ENCODE results near the gene FXYD5.

FXYD5 gene

GRCh38 chr19:35207391-35207871 lies 52.9 kb downstream of the FXYD5 start:
- no peak overlapping the region for H3K27ac ChIP-seq
- TF ChIP-seq ZFX (IDR thresholded peaks at IDR 0.05; ENCODE audit: borderline replicate concordance), result no peak
- TF ChIP-seq, protein P1, sequence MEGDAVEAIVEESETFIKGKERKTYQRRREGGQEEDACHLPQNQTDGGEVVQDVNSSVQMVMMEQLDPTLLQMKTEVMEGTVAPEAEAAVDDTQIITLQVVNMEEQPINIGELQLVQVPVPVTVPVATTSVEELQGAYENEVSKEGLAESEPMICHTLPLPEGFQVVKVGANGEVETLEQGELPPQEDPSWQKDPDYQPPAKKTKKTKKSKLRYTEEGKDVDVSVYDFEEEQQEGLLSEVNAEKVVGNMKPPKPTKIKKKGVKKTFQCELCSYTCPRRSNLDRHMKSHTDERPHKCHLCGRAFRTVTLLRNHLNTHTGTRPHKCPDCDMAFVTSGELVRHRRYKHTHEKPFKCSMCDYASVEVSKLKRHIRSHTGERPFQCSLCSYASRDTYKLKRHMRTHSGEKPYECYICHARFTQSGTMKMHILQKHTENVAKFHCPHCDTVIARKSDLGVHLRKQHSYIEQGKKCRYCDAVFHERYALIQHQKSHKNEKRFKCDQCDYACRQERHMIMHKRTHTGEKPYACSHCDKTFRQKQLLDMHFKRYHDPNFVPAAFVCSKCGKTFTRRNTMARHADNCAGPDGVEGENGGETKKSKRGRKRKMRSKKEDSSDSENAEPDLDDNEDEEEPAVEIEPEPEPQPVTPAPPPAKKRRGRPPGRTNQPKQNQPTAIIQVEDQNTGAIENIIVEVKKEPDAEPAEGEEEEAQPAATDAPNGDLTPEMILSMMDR (IDR thresholded peaks at IDR 0.05), result no peak

- TF ChIP-seq ZFX (IDR thresholded peaks at IDR 0.05; ENCODE audit: borderline replicate concordance), result no peak
- TF ChIP-seq, protein P1 (IDR thresholded peaks at IDR 0.05), result no peak
- no peak overlapping the region for H3K27ac ChIP-seq
These were observed 53.6 kb downstream of the FXYD5 start for GRCh38 chr19:35208121-35208520.

DNA sequence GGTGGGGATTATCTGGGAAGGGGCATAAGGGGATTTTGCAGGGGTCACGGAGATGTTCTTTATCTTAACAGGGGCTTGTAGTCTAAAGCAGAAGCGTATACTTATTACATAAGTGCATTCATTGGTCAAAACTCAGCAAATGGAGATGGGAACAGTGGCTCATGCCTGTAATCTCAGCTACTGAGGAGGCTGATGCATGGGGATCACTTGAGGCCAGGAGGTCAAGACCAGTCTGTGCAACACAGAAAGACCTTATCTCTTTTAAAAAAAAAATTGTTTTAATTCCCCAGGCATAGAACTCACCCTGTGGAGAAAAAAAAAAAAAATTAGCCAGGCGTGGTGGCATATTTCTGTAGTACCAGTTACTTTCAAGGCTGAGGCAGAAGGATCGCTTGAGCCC lies 55.1 kb downstream of the FXYD5 start:
- H3K27ac ChIP-seq, result no peak overlapping the region
- no peak for TF ChIP-seq ZFX (IDR thresholded peaks at IDR 0.05; ENCODE audit: borderline replicate concordance)
- TF ChIP-seq, protein P1 (IDR thresholded peaks at IDR 0.05), result no peak

GRCh38 chr19:35211545-35212230 lies 57.2 kb downstream of the FXYD5 start:
- no peak overlapping the region for H3K27ac ChIP-seq
- no peak for TF ChIP-seq ZFX (IDR thresholded peaks at IDR 0.05; ENCODE audit: borderline replicate concordance)
- TF ChIP-seq, protein P1 (IDR thresholded peaks at IDR 0.05), result no peak

DNA sequence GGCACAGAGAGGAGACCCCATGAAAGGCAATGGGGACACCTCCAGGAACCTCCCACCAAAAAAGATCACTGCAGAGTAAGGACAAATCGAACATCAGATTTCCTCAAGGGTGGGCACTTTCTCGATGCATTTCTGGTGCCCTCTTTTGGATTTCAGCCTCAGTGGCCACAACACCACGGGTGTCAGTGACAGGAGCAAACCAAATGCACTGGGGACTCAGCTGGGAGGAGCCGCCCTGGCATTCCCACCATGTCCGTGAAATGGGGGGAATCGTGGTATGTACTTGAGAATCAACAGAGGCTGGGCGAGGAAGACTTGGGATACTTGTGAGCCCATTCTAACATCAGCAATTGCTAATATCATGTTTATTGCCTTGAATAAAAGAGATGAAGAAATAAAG lies 57.7 kb downstream of the FXYD5 start:
- no peak overlapping the region for H3K27ac ChIP-seq
- no peak for TF ChIP-seq ZFX (IDR thresholded peaks at IDR 0.05; ENCODE audit: borderline replicate concordance)
- TF ChIP-seq, protein P1 (IDR thresholded peaks at IDR 0.05), result no peak

DNA sequence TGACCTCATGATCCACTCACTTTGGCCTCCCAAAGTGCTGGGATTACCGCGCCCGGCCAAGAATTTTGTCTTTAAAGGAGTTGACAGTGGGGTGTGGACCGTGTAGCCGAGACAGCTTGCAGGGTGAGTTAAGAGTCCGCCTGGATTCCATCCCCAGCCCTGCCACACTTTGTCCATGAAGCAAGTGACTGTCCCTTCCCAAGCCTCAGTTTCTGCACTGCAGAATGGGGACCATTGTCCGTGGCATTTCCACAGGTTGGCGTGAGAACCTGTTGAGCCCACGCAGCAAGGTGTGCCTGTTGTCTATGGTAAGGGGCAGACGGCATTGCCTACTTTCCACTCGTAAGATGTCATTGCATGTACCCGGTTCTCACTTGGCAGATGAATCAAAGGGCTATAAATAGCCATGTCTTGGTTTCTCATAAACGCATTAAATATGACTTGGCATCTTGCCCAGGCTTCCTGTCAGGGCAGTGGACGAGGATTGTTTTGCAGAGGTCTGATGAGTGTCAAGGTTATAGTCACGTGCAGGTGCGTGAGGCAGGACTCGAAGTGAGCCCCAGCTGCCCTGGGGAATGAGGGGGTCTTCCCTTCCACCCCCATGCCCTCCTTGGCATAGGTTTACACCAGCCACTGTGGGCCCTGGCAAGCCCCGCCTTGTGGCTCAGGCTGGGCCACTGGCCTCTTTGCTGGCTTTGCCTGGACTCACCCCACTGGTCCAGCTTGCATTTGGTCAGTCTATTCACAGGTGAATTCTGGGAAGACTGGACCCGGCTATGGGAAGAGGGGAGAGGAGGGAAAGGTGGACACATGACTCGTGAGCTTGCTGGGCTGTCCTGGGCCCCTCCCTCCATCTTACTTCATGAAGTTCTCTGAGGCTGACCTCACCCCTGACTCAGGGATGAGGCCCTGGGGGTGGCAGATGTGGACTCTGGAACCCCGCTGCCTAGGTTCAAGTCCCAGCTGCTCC lies 59.4 kb downstream of the FXYD5 start:
- no peak for TF ChIP-seq ZFX (IDR thresholded peaks at IDR 0.05; ENCODE audit: borderline replicate concordance)
- TF ChIP-seq, protein P1 (IDR thresholded peaks at IDR 0.05), result no peak
- H3K27ac ChIP-seq, result no peak overlapping the region; the same call in 1 of the 2 replicates
